SK-N-SH (cell line): Measurements from ENCODE around the gene OPCML. TPM values are rescaled to one million over a fixed set of nuclear protein-coding genes. Genes with fewer than 3 reads are reported as not detected.

Source experiments
- CTCF ChIA-PET: fragments of 300-600, 350-600 bp; formaldehyde crosslinking; extraction: SDS; loops from one replicate; lab custom pipeline; 2021; lab: Yijun Ruan, JAX
- POLR2A ChIA-PET: fragments of 350-600 bp; sonication (Branson Sonifier 250); formaldehyde crosslinking; extraction: SDS; loops from one replicate; lab custom pipeline; 2020; ENCODE audit warnings: antibody characterized with exemption, inconsistent platforms; lab: Yijun Ruan, JAX
- DNase-seq: peaks from one replicate; pipeline ENCODE4 v3.0.0; 2012
- H2AFZ ChIP-seq: fragments of 200-600 bp; sonication (generic); 2 replicates; pipeline ENCODE4 v1.8.1; 2016; ENCODE audit warnings: antibody characterized with exemption, mild to moderate bottlenecking, low read depth
- H3F3A ChIP-seq: fragments of 200-600 bp; sonication (generic); replicated peaks from 2 replicates; pipeline ENCODE3; 2016; ENCODE audit warnings: antibody characterized with exemption, mild to moderate bottlenecking; ENCODE audit not compliant: insufficient read depth
- H3K27ac ChIP-seq, 2 experiments: fragments of 200-500 bp in 1 of 2; fragments of 200-600 bp in 1 of 2; sonication (Bioruptor generic) in 1 of 2; sonication (generic), shearing (Covaris generic) in 1 of 2; 2 replicates each; pipeline versions ENCODE4 v1.5.1 to v1.6.1; 2014 to 2016; ENCODE audit warnings: low read depth in 2 of 2, inconsistent platforms in 1 of 2, low read length in 1 of 2, mild to moderate bottlenecking in 1 of 2, mixed read lengths in 1 of 2
- H3K27me3 ChIP-seq: fragments of 200-600 bp; sonication (generic), shearing (Covaris generic); 2 replicates; pipeline ENCODE4 v1.6.1; 2016; ENCODE audit warnings: mixed run types; ENCODE audit not compliant: insufficient read depth
- H3K36me3 ChIP-seq, 2 experiments: fragments of 200-500 bp in 1 of 2; fragments of 200-600 bp in 1 of 2; sonication (Bioruptor generic) in 1 of 2; sonication (generic) in 1 of 2; replicated peaks in 1 of 2; 2 replicates each; pipeline versions ENCODE3 to v1.5.1; 2014 to 2016; ENCODE audit warnings: low read length in 1 of 2, mild to moderate bottlenecking in 1 of 2; ENCODE audit not compliant: insufficient read depth in 2 of 2, control insufficient read depth in 1 of 2
- H3K4me1 ChIP-seq, 2 experiments: fragments of 200-500 bp in 1 of 2; fragments of 200-600 bp in 1 of 2; sonication (Bioruptor generic) in 1 of 2; sonication (generic), shearing (Covaris generic) in 1 of 2; 2 replicates each; pipeline versions ENCODE4 v1.5.1 to v1.6.1; 2014 to 2016; ENCODE audit warnings: low read depth in 1 of 2, low read length in 1 of 2, mixed run types in 1 of 2; ENCODE audit not compliant: insufficient read depth in 2 of 2, control insufficient read depth in 1 of 2
- H3K4me2 ChIP-seq: fragments of 200-600 bp; sonication (generic), shearing (Covaris generic); 2 replicates; pipeline ENCODE4 v1.6.1; 2017; ENCODE audit warnings: mixed run types
- H3K4me3 ChIP-seq, 2 experiments: fragments of 200-500 bp in 1 of 2; fragments of 200-600 bp in 1 of 2; sonication (Bioruptor generic) in 1 of 2; sonication (generic), shearing (Covaris generic) in 1 of 2; 2 replicates each; pipeline versions ENCODE4 v1.5.1 to v1.8.1; 2014 to 2016; ENCODE audit warnings: low read depth in 2 of 2, inconsistent platforms in 1 of 2, low read length in 1 of 2, mild to moderate bottlenecking in 1 of 2, mixed read lengths in 1 of 2, moderate library complexity in 1 of 2
- H3K79me2 ChIP-seq: fragments of 200-600 bp; sonication (generic); 2 replicates; pipeline ENCODE4 v1.8.1; 2017; ENCODE audit warnings: mild to moderate bottlenecking; ENCODE audit not compliant: insufficient read depth
- H3K9ac ChIP-seq: fragments of 200-600 bp; sonication (generic); 2 replicates; pipeline ENCODE4 v1.6.1; 2017; ENCODE audit warnings: mixed run types
- H3K9me2 ChIP-seq: fragments of 200-600 bp; sonication (generic); 2 replicates; pipeline ENCODE4 v1.6.1; 2017; ENCODE audit warnings: mixed run types
- H3K9me3 ChIP-seq: fragments of 200-600 bp; sonication (generic); 2 replicates; pipeline ENCODE4 v1.6.1; 2017; ENCODE audit warnings: mixed run types, mild to moderate bottlenecking, moderate library complexity
- H4K20me1 ChIP-seq: fragments of 200-600 bp; sonication (generic); 2 replicates; pipeline ENCODE4 v1.6.1; 2017; ENCODE audit warnings: mild to moderate bottlenecking, mixed run types; ENCODE audit not compliant: insufficient read depth
- CHD2 ChIP-seq: fragments of 150-350 bp; IDR thresholded peaks from 2 replicates; pipeline ENCODE4 v1.6.1; 2018; ENCODE audit warnings: low read length; ENCODE audit not compliant: partially characterized antibody
- ELF1 ChIP-seq: IDR thresholded peaks from 2 replicates; pipeline ENCODE4 v1.4.0; 2012
- EP300 ChIP-seq, 2 experiments: IDR thresholded peaks; 2 replicates each; pipeline versions ENCODE4 v1.4.0 to v1.6.1; 2012; ENCODE audit warnings: borderline replicate concordance in 1 of 2, low read depth in 1 of 2, low read length in 1 of 2
- FOSL2 ChIP-seq: IDR thresholded peaks from 2 replicates; pipeline ENCODE4 v1.4.0; 2012; ENCODE audit warnings: low read depth, mild to moderate bottlenecking, moderate library complexity, borderline replicate concordance
- FOXM1 ChIP-seq: IDR thresholded peaks from 2 replicates; pipeline ENCODE4 v1.4.0; 2012; ENCODE audit warnings: low read depth, mild to moderate bottlenecking
- GABPA ChIP-seq: IDR thresholded peaks from 2 replicates; pipeline ENCODE4 v1.4.0; 2012; ENCODE audit warnings: low read depth, mild to moderate bottlenecking
- GATA2 ChIP-seq: sonication (generic); formaldehyde crosslinking; IDR thresholded peaks from 2 replicates; pipeline ENCODE4 v1.5.0; 2020; ENCODE audit warnings: mild to moderate bottlenecking, missing genetic modification reagents
- IRF3 ChIP-seq: fragments of 150-350 bp; IDR thresholded peaks from 2 replicates; pipeline ENCODE4 v1.6.1; 2016; ENCODE audit warnings: mild to moderate bottlenecking, low read depth, low read length
- JUND ChIP-seq: IDR thresholded peaks from 2 replicates; pipeline ENCODE4 v1.4.0; 2012
- NFIC ChIP-seq: IDR thresholded peaks from 2 replicates; pipeline ENCODE4 v1.4.0; 2012; ENCODE audit warnings: borderline replicate concordance
- NRF1 ChIP-seq: IDR thresholded peaks from 2 replicates; pipeline ENCODE4 v1.6.1; 2012; ENCODE audit warnings: low read depth, mild to moderate bottlenecking, low read length
- RCOR1 ChIP-seq: fragments of 150-350 bp; IDR thresholded peaks from 2 replicates; pipeline ENCODE4 v1.6.1; 2017; ENCODE audit warnings: antibody characterized with exemption, low read length
- RFX5 ChIP-seq: IDR thresholded peaks from 2 replicates; pipeline ENCODE4 v1.6.1; 2012; ENCODE audit warnings: mild to moderate bottlenecking, improper control_type of control experiment, low read length
- SIN3A ChIP-seq: IDR thresholded peaks from 2 replicates; pipeline ENCODE4 v1.6.1; 2012; ENCODE audit warnings: low read depth, mild to moderate bottlenecking, low read length, moderate library complexity, borderline replicate concordance
- SMC3 ChIP-seq: IDR thresholded peaks from 2 replicates; pipeline ENCODE4 v1.6.1; 2012; ENCODE audit warnings: low read depth, low read length, improper control_type of control experiment
- TAF1 ChIP-seq: IDR thresholded peaks from 2 replicates; pipeline ENCODE4 v1.6.1; 2012; ENCODE audit warnings: low read depth, mild to moderate bottlenecking, low read length, moderate library complexity, borderline replicate concordance
- TCF12 ChIP-seq: IDR thresholded peaks from 2 replicates; pipeline ENCODE4 v1.4.0; 2012
- YY1 ChIP-seq: IDR thresholded peaks from 2 replicates; pipeline ENCODE4 v1.4.0; 2012; ENCODE audit warnings: low read depth, mild to moderate bottlenecking
- WGBS: methylation state at CpG from one replicate; pipeline ENCODE4 v1.1.6; 2017; ENCODE audit warnings: low lambda C conversion rate; 5-methylcytosine and 5-hydroxymethylcytosine counted together
- polyA plus RNA-seq, 3 experiments: library from polyadenylated mRNA; depleted of rRNA; stranded (reverse); fragments of >200 nt; gene quantifications; 2 replicates each; pipeline ENCODE4 v1.2.3, GENCODE V29; 2012
- TF ChIP-seq, protein P1 (sequence below): IDR thresholded peaks from 2 replicates; pipeline ENCODE4 v1.4.0; 2012; ENCODE audit warnings: low read depth, borderline replicate concordance
- TF ChIP-seq, protein P2 (sequence below): fragments of 200-600 bp; sonication (generic); IDR thresholded peaks from 2 replicates; pipeline ENCODE4 v1.6.1; 2017; ENCODE audit warnings: antibody characterized with exemption, mild to moderate bottlenecking, moderate library complexity

Gene OPCML
- polyA plus RNA-seq, 1 of the 3 experiments (the other 2 are of a cell fraction) = not detected

DNA sequence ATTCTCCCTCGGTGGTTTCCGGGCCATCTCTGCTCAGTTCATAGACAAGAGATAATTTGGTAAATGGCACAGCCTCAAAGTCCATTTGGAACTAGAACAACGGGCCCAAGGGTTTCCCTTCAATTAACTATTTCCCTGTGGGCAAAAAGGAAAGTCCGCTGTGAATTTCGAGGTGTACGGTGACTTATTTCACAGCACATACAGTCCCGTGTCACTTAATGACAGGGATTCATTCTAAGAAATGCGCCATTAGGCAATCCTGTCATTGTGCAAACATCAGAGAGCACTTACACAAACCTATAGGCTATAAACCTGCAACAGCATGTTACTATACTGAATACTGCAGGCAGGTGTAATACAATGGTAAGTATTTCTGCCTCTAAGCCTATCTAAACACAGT is 551.6 kb downstream of the OPCML start:
- no peaks in the 10 kb centered on the region for H3F3A ChIP-seq
- TF ChIP-seq FOSL2 = no peak
- TF ChIP-seq GATA2 (CRISPR knock-in tag) = no peak
- TF ChIP-seq TAF1 = no peak
- TF ChIP-seq, protein P1, sequence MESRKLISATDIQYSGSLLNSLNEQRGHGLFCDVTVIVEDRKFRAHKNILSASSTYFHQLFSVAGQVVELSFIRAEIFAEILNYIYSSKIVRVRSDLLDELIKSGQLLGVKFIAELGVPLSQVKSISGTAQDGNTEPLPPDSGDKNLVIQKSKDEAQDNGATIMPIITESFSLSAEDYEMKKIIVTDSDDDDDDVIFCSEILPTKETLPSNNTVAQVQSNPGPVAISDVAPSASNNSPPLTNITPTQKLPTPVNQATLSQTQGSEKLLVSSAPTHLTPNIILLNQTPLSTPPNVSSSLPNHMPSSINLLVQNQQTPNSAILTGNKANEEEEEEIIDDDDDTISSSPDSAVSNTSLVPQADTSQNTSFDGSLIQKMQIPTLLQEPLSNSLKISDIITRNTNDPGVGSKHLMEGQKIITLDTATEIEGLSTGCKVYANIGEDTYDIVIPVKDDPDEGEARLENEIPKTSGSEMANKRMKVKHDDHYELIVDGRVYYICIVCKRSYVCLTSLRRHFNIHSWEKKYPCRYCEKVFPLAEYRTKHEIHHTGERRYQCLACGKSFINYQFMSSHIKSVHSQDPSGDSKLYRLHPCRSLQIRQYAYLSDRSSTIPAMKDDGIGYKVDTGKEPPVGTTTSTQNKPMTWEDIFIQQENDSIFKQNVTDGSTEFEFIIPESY = no peak
- TF ChIP-seq GABPA = no peak
- TF ChIP-seq, protein P2, sequence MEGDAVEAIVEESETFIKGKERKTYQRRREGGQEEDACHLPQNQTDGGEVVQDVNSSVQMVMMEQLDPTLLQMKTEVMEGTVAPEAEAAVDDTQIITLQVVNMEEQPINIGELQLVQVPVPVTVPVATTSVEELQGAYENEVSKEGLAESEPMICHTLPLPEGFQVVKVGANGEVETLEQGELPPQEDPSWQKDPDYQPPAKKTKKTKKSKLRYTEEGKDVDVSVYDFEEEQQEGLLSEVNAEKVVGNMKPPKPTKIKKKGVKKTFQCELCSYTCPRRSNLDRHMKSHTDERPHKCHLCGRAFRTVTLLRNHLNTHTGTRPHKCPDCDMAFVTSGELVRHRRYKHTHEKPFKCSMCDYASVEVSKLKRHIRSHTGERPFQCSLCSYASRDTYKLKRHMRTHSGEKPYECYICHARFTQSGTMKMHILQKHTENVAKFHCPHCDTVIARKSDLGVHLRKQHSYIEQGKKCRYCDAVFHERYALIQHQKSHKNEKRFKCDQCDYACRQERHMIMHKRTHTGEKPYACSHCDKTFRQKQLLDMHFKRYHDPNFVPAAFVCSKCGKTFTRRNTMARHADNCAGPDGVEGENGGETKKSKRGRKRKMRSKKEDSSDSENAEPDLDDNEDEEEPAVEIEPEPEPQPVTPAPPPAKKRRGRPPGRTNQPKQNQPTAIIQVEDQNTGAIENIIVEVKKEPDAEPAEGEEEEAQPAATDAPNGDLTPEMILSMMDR = no peak
- no peak for TF ChIP-seq SMC3
- no peak for TF ChIP-seq FOXM1
- TF ChIP-seq NFIC = no peak
- no peak for TF ChIP-seq TCF12
- no peak for TF ChIP-seq RCOR1
- TF ChIP-seq NRF1 = no peak
- no peak for TF ChIP-seq YY1
- TF ChIP-seq SIN3A = no peak
- TF ChIP-seq JUND = no peak
- no peak for TF ChIP-seq CHD2
- no peak overlapping the region for H3K9ac ChIP-seq
- H3K4me2 ChIP-seq = no peak overlapping the region
- H3K27ac ChIP-seq = no peak overlapping the region
- H3K4me1 ChIP-seq = peaks cover 0 to 9% of the 10 kb centered on the region in 2 experiments; a peak in 2 of 4 replicates
- H2AFZ ChIP-seq = no peak overlapping the region
- H3K9me3 ChIP-seq = no peaks in the 10 kb centered on the region
- WGBS = 39% methylated on average over 8 of the region's 8 CpGs
- no peaks in the 10 kb centered on the region for H3K79me2 ChIP-seq
- no peak overlapping the region for H3K4me3 ChIP-seq
- no peaks in the 10 kb centered on the region for H3K36me3 ChIP-seq
- no peaks in the 10 kb centered on the region for H3K9me2 ChIP-seq
- no peaks in the 10 kb centered on the region for H3K27me3 ChIP-seq
- POLR2A ChIA-PET = no interaction called here
- DNase-seq = no peak
- CTCF ChIA-PET = no interaction called here
- H4K20me1 ChIP-seq = no peaks in the 10 kb centered on the region

- Histone ChIP-seq H3F3A (no peaks in the 10 kb centered on the region), H3K36me3 (no peaks in the 10 kb centered on the region), H2AFZ (no peak overlapping the region), H4K20me1 (no peaks in the 10 kb centered on the region), H3K27me3 (no peaks in the 10 kb centered on the region), H3K4me3 (no peak overlapping the region), H3K4me2 (no peak overlapping the region), H3K79me2 (no peaks in the 10 kb centered on the region), H3K9me3 (no peaks in the 10 kb centered on the region), H3K9me2 (no peaks in the 10 kb centered on the region), H3K4me1 (peaks cover 0 to 9% of the 10 kb centered on the region in 2 experiments; a peak in 2 of 4 replicates), H3K9ac (no peak overlapping the region), H3K27ac (no peak overlapping the region)
- POLR2A ChIA-PET = no interaction called here
- no peak for DNase-seq
- CTCF ChIA-PET = interaction anchor here (1.0 to 1.5 kb wide), 2 partner anchors 21 to 37 kb away, joined by 3 read pairs; no protein-coding TSS in a partner anchor
- TF ChIP-seq TAF1 (no peak), ELF1 (no peak), RFX5 (no peak), IRF3 (no peak), GABPA (no peak), EP300 (IDR thresholded peaks at IDR 0.05; ENCODE audit: borderline replicate concordance in 1 of 2, low read depth in 1 of 2, low read length in 1 of 2) (0 out of 4 replicates have a peak, but pooled peaks of 1 of the 2 experiments have one; percentile 7)
- 17% methylated on average over 4 of the region's 4 CpGs for WGBS
These were observed 554.6 kb downstream of the OPCML start for GRCh38 chr11:132977746-132978145.
